Limb (tissue), 2 donors: ENCODE data around the gene RCC1.
"Not testable (repeated sequence)": the region's sequence is repeated elsewhere in the genome, so short reads cannot be mapped to it uniquely, and the experiment has no call there.

Experiments used
- DNase-seq, 2 donors: peaks; one replicate each; pipeline ENCODE4 v3.0.0-alpha.2; 2016; ENCODE audit errors: extremely low spot score in 2 of 2

RCC1 gene

GRCh38 chr1:28545246-28545628, 39.4 kb downstream of the RCC1 start:
- DNase-seq, result no peak

- DNase-seq, result no peak
Observed at GRCh38 chr1:28548318-28548717, 42.5 kb downstream of the RCC1 start.

- DNase-seq, result no peak
Observed at GRCh38 chr1:28551381-28551780, 45.5 kb downstream of the RCC1 start.

GRCh38 chr1:28552758-28553663, 47.2 kb downstream of the RCC1 start, which contains the start of gene TRNAU1AP:
Gene TRNAU1AP, plus strand, starts transcription at chr1:28553085. Its CDS starts 26 bp downstream, at chr1:28553111.
- peak; percentile 96 to 98 for DNase-seq

GRCh38 chr1:28560886-28561285, 55.0 kb downstream of the RCC1 start:
- DNase-seq, result no peak

DNA sequence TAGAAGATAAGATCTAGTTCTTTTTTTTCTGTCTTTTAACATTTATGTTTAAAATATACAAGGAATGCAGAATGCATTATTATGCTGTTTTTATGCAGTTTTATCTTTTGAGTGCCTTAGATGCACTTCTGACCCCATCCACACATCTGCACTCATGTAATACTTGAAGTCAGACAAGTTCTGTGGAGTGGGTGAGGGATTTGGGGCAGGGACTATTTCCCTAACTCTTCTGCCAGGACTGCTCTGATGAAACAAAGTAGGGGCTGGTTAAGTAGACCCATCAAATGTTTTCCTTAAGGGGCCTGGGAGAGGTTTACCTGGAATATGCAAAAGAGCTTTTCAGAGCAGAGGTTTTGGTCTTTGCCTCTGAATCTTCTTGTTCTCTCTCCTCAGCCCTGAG, 58.5 kb downstream of the RCC1 start:
- no peak for DNase-seq

DNA sequence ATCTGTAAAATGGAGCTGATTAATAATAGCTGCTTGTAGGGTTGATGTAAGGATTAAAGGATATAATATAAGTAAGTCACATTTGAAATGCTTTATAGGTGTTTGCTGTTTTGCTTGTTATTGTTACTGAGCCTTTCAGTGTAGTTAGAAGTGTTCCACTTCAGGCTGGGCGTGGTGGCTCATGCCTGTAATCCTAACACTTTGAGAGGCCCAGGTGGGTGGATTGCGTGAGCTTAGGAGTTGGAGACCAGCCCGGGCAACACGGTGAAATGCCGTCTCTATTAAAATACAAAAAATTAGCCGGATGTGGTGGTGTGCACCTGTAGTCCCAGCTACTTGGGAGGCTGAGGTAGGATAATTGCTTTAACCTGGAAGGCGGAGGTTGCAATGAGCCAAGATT, 59.2 kb downstream of the RCC1 start:
- DNase-seq, result no peak

- DNase-seq, result no peak
Observed at GRCh38 chr1:28565726-28566125, 59.9 kb downstream of the RCC1 start.

- no peak for DNase-seq
Observed at GRCh38 chr1:28566931-28567330, 61.1 kb downstream of the RCC1 start.

- no peak for DNase-seq
Observed at GRCh38 chr1:28571911-28572310, 66.1 kb downstream of the RCC1 start.

GRCh38 chr1:28572891-28573290, 67.0 kb downstream of the RCC1 start:
- not testable (repeated sequence) for DNase-seq

- no peak for DNase-seq
Observed at GRCh38 chr1:28573564-28573963, 67.7 kb downstream of the RCC1 start.

DNA sequence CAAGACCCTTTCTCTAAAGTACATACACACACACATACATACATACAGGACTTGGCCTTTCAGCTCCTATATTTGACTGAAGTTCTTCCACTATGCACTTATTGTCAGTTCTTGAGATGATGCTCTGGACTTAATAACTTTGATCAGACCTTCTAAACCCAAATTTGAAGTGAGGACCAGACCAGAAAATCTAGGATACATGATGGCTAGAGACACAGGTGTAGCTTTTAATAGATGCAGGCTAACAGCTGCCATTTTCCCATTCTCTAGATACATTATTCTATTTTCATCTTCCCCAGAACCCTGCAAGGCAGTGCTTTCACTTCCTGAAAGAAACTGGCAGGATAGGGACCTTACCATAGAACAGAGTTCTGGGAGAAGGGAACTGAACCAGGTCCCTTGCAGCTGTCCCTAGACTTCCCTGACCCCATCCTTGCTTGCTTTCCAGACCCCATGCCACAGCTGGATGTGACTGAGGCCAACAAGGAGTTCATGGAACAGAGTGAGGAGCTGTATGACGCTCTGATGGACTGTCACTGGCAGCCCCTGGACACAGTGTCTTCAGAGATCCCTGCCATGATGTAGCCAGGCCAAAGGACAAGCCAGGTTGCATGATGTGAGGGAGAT, 71.3 kb downstream of the RCC1 start:
- no peak for DNase-seq

DNA sequence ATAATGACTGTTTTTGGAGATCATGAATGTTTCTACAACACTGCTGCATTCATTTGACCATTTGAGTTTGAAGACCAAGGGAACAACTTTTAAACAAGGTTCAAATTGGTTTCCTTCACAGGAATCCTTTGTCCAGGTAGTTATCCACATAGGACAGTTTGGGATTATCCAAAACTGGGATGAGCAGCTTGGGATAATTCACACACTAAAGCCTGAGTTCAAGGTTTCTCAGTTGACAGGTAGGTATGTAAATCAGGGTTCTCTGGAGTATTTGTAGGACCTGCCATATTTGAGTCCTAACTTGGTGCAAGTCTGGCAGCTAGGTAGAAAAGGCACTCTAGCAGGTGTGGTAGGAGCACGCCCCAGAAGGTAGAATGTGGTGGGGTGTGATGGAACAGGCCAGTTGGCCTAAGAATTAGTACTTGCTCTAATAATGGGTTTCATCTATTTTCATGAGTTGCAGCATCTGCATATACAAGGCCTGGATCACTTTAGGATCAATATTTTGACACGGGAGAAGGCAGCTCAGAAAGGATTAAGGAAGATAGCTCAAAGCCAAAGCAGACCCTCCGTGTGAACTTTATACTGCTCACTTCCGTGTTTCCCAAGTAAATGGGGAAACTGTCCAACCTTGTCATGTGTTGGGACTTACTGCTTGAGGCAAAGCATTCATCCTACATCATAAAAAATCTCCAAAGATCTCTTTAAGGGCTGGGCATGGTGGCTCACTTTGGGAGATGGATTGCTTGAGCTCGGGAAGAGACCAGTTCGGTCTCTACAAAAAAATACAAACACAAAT, 72.1 kb downstream of the RCC1 start:
- DNase-seq, result no peak

- no peak for DNase-seq
Observed at GRCh38 chr1:28578696-28579218, 72.9 kb downstream of the RCC1 start.

- no peak for DNase-seq
Observed at GRCh38 chr1:28579401-28579800, 73.6 kb downstream of the RCC1 start.

DNA sequence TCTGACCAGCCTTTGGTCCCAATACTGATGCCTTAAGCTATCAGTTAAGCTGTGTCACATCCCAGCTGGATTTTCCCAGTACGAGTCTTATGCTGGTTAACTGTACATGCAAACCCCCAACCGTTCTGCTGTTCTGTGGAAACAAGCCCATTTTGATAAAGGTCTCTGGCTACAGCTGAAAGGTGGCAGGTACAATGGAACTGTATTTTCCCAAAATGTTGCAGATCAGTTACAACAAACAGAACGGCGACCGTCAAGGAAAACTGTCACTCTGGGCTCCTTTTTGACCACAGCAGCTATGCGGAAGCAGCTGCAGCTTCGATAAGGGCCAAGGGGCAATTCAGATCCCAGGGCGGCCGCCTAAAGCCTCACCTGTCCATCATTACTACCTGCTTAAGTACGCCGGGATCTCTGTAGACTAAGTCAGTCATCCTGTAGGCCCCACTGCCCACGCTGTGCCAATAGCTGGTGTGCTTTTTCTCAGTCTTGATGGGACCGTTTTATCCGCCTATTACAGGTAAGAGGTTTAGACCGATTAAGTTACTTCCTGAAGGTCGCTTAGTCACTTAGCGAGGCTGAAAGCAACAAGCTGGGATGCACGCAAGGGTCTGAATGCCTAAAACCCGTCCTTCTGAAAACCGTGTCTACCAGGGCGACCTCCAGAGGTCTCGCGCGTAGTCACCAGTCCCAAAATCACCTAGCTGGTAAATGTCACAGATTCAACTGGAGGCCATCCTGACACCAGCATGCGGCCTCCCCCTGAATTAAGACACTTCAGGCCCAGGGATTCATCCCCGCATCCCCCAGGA, 75.1 kb downstream of the RCC1 start:
- peak in 1 of 2 donors; percentile 19 for DNase-seq

DNA sequence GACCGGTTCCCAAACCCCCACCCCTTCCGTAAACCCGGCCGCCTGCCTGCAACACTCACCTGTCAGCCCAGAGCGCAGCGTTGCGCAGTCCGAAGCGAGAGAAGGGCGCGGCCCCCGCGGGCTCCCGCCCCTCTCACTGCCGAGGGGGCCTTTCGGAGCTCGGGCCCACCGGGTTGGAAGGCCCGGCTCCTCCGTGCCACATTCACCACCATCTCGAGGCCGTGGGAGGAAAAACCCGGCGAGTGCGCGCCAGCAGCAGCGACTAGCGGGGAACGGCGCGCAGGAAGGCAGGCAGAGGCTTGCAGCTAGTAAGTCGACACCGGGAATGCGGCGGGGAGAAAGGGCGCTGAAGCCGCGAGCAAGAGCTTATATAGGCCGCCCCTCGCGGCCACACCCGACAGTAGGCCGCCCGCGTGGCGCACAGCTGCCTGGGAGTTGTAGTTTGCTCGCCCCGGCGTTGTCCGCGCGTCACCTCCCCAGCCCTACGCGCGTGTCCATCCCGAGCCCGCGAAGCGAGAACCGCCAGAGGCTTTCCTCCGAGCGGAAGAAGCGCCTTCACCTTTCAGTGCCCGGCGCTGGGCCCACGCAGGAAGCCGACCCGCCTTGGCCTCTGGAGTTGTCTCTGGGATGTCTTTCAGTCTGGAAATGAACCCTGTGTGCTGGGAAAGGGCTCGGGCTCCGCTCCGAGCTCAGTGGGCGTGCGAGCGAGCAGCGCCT, 75.8 kb downstream of the RCC1 start:
- peak; percentile 96 to 97 for DNase-seq

- DNase-seq, result peak in 1 of 2 donors; percentile 28
Observed at GRCh38 chr1:28582248-28582615, 76.4 kb downstream of the RCC1 start.
